Sigmoid colon (tissue), 4 donors: ENCODE results near the gene ABLIM2.

Experiments used
- POLR2A ChIP-seq, 2 donors: fragments of 450-650 bp; IDR thresholded peaks; one replicate each; pipeline ENCODE4 v1.6.1; 2016; ENCODE audit warnings: antibody characterized with exemption in 2 of 2, mild to moderate bottlenecking in 2 of 2, moderate library complexity in 2 of 2
- POLR2AphosphoS5 ChIP-seq, 4 donors: sonication (generic); formaldehyde crosslinking; IDR thresholded peaks; one replicate each; pipeline ENCODE4 v1.6.1; 2017; ENCODE audit warnings: antibody characterized with exemption in 4 of 4
- TF ChIP-seq, protein P1 (sequence below), 4 experiments: fragments of 450-650 bp in 3 of 4; fragments of 200-600 bp in 1 of 4; IDR thresholded peaks; one replicate each; pipeline ENCODE4 v1.5.1; 2016 to 2019; ENCODE audit warnings: antibody characterized with exemption in 4 of 4, mild to moderate bottlenecking in 3 of 4, moderate library complexity in 2 of 4

DNA sequence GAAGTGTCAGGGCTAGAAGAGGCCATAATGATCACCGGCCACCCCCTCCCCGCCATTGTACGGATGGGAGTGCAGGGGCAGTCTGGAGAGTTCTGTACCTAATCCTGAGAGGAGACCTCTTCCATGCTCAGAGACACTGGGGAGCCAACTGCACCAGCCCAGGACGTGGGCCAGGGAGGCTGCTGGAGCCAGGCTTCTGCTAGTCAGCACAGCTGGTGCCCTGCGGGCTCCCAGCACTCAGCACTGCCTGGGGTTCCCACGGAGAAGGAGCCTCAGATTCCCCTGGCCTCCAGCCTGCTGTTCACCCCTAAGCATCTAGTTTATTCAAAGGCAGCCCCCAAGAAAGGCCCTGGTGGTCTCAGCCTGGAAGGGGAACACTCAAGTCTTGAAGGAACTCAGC is 28.8 kb downstream of the ABLIM2 start:
- TF ChIP-seq, protein P1, sequence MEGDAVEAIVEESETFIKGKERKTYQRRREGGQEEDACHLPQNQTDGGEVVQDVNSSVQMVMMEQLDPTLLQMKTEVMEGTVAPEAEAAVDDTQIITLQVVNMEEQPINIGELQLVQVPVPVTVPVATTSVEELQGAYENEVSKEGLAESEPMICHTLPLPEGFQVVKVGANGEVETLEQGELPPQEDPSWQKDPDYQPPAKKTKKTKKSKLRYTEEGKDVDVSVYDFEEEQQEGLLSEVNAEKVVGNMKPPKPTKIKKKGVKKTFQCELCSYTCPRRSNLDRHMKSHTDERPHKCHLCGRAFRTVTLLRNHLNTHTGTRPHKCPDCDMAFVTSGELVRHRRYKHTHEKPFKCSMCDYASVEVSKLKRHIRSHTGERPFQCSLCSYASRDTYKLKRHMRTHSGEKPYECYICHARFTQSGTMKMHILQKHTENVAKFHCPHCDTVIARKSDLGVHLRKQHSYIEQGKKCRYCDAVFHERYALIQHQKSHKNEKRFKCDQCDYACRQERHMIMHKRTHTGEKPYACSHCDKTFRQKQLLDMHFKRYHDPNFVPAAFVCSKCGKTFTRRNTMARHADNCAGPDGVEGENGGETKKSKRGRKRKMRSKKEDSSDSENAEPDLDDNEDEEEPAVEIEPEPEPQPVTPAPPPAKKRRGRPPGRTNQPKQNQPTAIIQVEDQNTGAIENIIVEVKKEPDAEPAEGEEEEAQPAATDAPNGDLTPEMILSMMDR (IDR thresholded peaks at IDR 0.05) = no peak
- TF ChIP-seq POLR2AphosphoS5 (IDR thresholded peaks at IDR 0.05) (no peak), POLR2A (IDR thresholded peaks at IDR 0.05) (no peak)
